ENCODE data around the gene MCCC2. TPM values are rescaled to one million over a fixed set of nuclear protein-coding genes. Genes with fewer than 3 reads are reported as not detected.

MCCC2 gene
- total and polyA plus RNA-seq, 2 of the 13 experiments (the other 11 are each of a cell fraction or from before 2014, with no cell fraction given) = 44.8 to 83.6 TPM

DNA sequence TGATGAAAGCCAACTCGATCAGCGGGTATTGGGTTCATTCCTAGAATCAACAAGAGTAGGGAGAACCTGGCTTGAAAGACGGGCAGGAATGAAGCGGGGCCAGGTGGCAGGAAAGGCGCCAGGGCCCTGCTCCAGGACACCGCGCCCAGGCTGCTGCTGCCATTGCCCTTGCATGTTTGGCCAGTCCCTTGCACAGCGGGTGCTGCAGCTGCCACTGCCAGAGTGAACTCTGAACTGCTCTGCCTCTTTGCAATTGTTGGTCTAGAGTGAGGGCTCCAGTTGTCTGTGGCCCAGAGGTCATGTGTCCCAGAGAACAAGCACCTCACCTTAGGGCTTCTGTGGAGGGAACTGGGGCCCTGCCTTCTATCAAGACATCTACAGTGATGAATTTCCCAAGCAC lies 107.9 kb downstream of the MCCC2 start (continued):
- TF ChIP-seq SAP130 (CRISPR knock-in tag; IDR thresholded peaks at IDR 0.05; ENCODE audit: low read depth) (peak; percentile 75), ZNF549 (CRISPR knock-in tag; IDR thresholded peaks at IDR 0.05) (peak; percentile 88; the same call in 1 of the 2 replicates), ZNF598 (CRISPR knock-in tag; IDR thresholded peaks at IDR 0.05; ENCODE audit: borderline replicate concordance) (no peak), SMARCE1 (IDR thresholded peaks at IDR 0.05; ENCODE audit: borderline replicate concordance) (no peak), ZNF292 (CRISPR knock-in tag; IDR thresholded peaks at IDR 0.05; ENCODE audit: borderline replicate concordance, low read depth) (peak; percentile 98), PHF8 (CRISPR knock-in tag; IDR thresholded peaks at IDR 0.05) (peak; percentile 49; the same call in 1 of the 2 replicates), ZNF746 (CRISPR knock-in tag; IDR thresholded peaks at IDR 0.05) (peak; percentile 63), ZNF761 (CRISPR knock-in tag; conservative IDR thresholded peaks at IDR 0.05) (no peak), PHB2 (IDR thresholded peaks at IDR 0.05; ENCODE audit: partially characterized antibody) (no peak), ZNF180 (CRISPR knock-in tag; IDR thresholded peaks at IDR 0.05; ENCODE audit: borderline replicate concordance, low read depth) (no peak), ZNF670 (CRISPR knock-in tag; IDR thresholded peaks at IDR 0.05; ENCODE audit: borderline replicate concordance) (peak; percentile 58; the same call in 1 of the 2 replicates), YEATS4 (CRISPR knock-in tag; IDR thresholded peaks at IDR 0.05; ENCODE audit: borderline replicate concordance) (peak; percentile 18; the same call in 1 of the 2 replicates)
- TF ChIP-seq, protein P1, sequence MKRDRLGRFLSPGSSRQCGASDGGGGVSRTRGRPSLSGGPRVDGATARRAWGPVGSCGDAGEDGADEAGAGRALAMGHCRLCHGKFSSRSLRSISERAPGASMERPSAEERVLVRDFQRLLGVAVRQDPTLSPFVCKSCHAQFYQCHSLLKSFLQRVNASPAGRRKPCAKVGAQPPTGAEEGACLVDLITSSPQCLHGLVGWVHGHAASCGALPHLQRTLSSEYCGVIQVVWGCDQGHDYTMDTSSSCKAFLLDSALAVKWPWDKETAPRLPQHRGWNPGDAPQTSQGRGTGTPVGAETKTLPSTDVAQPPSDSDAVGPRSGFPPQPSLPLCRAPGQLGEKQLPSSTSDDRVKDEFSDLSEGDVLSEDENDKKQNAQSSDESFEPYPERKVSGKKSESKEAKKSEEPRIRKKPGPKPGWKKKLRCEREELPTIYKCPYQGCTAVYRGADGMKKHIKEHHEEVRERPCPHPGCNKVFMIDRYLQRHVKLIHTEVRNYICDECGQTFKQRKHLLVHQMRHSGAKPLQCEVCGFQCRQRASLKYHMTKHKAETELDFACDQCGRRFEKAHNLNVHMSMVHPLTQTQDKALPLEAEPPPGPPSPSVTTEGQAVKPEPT (CRISPR knock-in tag; IDR thresholded peaks at IDR 0.05; ENCODE audit: low read depth) = no peak
- TF ChIP-seq, protein P2, sequence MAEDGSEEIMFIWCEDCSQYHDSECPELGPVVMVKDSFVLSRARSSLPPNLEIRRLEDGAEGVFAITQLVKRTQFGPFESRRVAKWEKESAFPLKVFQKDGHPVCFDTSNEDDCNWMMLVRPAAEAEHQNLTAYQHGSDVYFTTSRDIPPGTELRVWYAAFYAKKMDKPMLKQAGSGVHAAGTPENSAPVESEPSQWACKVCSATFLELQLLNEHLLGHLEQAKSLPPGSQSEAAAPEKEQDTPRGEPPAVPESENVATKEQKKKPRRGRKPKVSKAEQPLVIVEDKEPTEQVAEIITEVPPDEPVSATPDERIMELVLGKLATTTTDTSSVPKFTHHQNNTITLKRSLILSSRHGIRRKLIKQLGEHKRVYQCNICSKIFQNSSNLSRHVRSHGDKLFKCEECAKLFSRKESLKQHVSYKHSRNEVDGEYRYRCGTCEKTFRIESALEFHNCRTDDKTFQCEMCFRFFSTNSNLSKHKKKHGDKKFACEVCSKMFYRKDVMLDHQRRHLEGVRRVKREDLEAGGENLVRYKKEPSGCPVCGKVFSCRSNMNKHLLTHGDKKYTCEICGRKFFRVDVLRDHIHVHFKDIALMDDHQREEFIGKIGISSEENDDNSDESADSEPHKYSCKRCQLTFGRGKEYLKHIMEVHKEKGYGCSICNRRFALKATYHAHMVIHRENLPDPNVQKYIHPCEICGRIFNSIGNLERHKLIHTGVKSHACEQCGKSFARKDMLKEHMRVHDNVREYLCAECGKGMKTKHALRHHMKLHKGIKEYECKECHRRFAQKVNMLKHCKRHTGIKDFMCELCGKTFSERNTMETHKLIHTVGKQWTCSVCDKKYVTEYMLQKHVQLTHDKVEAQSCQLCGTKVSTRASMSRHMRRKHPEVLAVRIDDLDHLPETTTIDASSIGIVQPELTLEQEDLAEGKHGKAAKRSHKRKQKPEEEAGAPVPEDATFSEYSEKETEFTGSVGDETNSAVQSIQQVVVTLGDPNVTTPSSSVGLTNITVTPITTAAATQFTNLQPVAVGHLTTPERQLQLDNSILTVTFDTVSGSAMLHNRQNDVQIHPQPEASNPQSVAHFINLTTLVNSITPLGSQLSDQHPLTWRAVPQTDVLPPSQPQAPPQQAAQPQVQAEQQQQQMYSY (CRISPR knock-in tag; IDR thresholded peaks at IDR 0.05) = no peak
- TF ChIP-seq, protein P3, sequence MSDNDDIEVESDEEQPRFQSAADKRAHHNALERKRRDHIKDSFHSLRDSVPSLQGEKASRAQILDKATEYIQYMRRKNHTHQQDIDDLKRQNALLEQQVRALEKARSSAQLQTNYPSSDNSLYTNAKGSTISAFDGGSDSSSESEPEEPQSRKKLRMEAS (IDR thresholded peaks at IDR 0.05) = peak; percentile 50
- TF ChIP-seq, protein P4, sequence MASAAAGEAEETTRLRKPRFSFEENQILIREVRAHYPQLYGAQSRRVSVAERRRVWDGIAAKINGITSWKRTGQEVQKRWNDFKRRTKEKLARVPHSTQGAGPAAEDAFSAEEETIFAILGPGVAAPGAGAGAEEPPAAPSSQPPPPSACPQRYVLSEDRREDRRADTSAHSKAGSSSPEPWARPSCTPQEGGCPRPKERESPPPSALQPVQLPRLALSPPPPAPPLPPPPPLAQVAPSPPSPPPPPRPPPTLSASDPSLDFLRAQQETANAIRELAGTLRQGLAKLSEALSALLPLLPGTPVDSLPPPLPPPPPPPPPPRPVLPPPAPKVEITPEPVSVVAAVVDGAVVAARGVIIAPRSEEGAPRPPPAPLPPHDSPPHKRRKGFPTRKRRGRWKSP (CRISPR knock-in tag; IDR thresholded peaks at IDR 0.05) = peak; percentile 60; the same call in 1 of the 2 replicates
- TF ChIP-seq, protein P5, sequence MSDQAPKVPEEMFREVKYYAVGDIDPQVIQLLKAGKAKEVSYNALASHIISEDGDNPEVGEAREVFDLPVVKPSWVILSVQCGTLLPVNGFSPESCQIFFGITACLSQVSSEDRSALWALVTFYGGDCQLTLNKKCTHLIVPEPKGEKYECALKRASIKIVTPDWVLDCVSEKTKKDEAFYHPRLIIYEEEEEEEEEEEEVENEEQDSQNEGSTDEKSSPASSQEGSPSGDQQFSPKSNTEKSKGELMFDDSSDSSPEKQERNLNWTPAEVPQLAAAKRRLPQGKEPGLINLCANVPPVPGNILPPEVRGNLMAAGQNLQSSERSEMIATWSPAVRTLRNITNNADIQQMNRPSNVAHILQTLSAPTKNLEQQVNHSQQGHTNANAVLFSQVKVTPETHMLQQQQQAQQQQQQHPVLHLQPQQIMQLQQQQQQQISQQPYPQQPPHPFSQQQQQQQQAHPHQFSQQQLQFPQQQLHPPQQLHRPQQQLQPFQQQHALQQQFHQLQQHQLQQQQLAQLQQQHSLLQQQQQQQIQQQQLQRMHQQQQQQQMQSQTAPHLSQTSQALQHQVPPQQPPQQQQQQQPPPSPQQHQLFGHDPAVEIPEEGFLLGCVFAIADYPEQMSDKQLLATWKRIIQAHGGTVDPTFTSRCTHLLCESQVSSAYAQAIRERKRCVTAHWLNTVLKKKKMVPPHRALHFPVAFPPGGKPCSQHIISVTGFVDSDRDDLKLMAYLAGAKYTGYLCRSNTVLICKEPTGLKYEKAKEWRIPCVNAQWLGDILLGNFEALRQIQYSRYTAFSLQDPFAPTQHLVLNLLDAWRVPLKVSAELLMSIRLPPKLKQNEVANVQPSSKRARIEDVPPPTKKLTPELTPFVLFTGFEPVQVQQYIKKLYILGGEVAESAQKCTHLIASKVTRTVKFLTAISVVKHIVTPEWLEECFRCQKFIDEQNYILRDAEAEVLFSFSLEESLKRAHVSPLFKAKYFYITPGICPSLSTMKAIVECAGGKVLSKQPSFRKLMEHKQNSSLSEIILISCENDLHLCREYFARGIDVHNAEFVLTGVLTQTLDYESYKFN (CRISPR knock-in tag; conservative IDR thresholded peaks at IDR 0.05) = peak; percentile 80

Measured in HepG2 (cell line).